ENCODE measurements around the gene DNMBP. TPM values are rescaled to one million over a fixed set of nuclear protein-coding genes. Genes with fewer than 3 reads are reported as not detected.
"Not testable (repeated sequence)": the region's sequence is repeated elsewhere in the genome, so short reads cannot be mapped to it uniquely, and the experiment has no call there.

Gene DNMBP
- total RNA-seq, 2 experiments from 2014 or later = 5.2 to 6.0 TPM

- ATAC-seq (ENCODE audit: low read depth) = no peak
- DNase-seq = no peak
- Mint-ChIP-seq H3K4me1 (peaks cover 3% of the 10 kb centered on the region), H3K36me3 (no peaks in the 10 kb centered on the region), H3K27me3 (no peaks in the 10 kb centered on the region), H3K9me3 (no peaks in the 10 kb centered on the region), H3K4me3 (no peak overlapping the region), H3K27ac (no peak overlapping the region)
- POLR2A ChIA-PET = no interaction called here
Observed at GRCh38 chr10:99841746-99842145, 168.0 kb downstream of the DNMBP start.

DNA sequence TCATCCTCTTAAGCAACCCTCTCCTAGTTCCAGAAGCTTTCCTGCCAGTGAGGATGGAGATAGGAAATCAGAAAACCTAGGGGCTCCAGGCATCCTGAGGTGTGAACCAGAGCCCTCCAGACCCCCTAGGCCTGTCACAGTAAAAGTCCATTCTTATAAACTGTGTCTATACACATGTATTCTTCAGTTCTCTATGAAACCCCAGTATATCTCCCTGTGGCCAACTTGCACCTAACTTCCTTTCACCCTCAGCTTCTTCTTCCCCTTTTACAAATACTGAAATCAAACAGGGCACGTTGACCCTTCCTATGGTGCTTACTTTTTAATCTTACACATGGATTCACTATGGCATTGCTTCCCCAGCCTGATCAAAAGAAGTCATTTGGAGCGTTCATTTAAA is 168.9 kb downstream of the DNMBP start:
- H3K27ac Mint-ChIP-seq; H3K27me3 Mint-ChIP-seq; H3K9me3 Mint-ChIP-seq; H3K36me3 Mint-ChIP-seq; H3K4me1 Mint-ChIP-seq; H3K4me3 Mint-ChIP-seq; POLR2A ChIA-PET; DNase-seq; ATAC-seq (ENCODE audit: low read depth): not testable (repeated sequence)

DNA sequence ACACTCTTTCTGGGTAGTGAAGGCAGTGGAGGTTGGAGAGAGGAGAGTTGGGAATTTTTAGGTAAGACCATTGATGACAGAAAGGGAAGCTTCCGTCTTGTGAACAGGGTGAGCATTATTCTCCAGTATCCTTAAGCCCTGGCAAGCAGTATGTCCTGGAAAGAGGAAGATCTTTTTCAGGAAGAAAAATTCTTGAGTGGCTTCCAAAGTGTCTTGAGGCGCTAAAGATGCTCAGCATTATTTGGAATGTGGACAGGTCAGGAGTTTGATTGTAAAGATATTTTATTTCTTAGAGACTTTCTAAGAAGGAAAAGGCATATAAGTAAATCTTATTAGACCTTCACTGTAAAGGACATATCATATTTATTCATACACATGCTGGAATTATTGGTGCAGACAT is 173.0 kb downstream of the DNMBP start:
- ATAC-seq (ENCODE audit: low read depth) (no peak), DNase-seq (no peak)
- POLR2A ChIA-PET = no interaction called here
- Mint-ChIP-seq H3K9me3 (no peaks in the 10 kb centered on the region), H3K4me3 (no peak overlapping the region), H3K27me3 (no peaks in the 10 kb centered on the region), H3K36me3 (no peaks in the 10 kb centered on the region), H3K4me1 (peaks cover 2% of the 10 kb centered on the region), H3K27ac (no peak overlapping the region)

GRCh38 chr10:99835947-99836346 is 173.8 kb downstream of the DNMBP start:
- ATAC-seq (ENCODE audit: low read depth) = no peak
- Mint-ChIP-seq H3K4me3 (no peak overlapping the region), H3K27ac (no peak overlapping the region), H3K9me3 (no peaks in the 10 kb centered on the region), H3K27me3 (no peaks in the 10 kb centered on the region), H3K36me3 (no peaks in the 10 kb centered on the region), H3K4me1 (peaks cover 2% of the 10 kb centered on the region)
- DNase-seq = no peak
- POLR2A ChIA-PET = no interaction called here

DNA sequence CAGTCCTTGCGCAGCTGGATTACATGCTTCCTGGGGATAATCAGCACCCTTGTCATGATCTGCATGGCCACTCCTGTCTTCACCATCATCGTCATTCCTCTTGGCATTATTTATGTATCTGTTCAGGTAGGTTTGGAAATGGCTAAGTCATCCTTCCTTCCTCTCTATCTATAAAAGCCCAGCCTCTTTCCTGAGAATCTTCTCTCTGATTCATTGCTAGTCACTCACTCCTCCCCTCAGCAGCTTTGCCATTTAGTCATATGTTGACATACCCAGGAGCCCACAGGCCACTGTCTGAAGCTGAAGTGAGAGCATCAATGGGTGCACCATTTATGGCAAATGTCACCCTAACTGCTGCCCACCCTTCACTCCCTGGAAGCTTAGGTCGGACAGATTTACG is 175.3 kb downstream of the DNMBP start:
- no peak for ATAC-seq (ENCODE audit: low read depth)
- DNase-seq = no peak
- peaks cover 1% of the 10 kb centered on the region for H3K9me3 Mint-ChIP-seq
- H3K36me3 Mint-ChIP-seq = no peaks in the 10 kb centered on the region
- no peaks in the 10 kb centered on the region for H3K27me3 Mint-ChIP-seq
- no peak overlapping the region for H3K27ac Mint-ChIP-seq
- POLR2A ChIA-PET = no interaction called here
- H3K4me3 Mint-ChIP-seq = no peak overlapping the region
- H3K4me1 Mint-ChIP-seq = peaks cover 2% of the 10 kb centered on the region

DNA sequence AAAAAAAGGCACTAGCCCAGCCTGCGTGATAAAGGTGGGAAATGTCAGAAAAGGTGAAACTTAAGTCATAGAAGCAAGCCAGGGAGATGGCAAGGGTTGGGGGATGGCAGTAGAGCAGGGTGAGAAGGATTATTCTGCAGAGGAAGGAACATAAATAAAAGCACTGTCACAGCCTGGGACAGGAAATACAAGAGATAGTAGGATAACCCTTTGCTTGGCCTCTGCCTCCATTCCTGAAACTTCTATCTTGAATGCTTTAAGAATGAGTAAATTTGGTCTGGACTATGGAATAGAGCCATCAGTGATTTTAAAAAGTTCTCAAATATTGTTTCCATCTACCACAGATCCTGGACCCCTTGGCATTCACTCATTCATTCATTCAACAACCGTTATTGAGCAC is 177.3 kb downstream of the DNMBP start:
- H3K27me3 Mint-ChIP-seq = no peaks in the 10 kb centered on the region
- no peak for DNase-seq
- no peak overlapping the region for H3K27ac Mint-ChIP-seq
- no peak for ATAC-seq (ENCODE audit: low read depth)
- H3K4me3 Mint-ChIP-seq = no peak overlapping the region
- POLR2A ChIA-PET = no interaction called here
- peaks cover 2% of the 10 kb centered on the region for H3K36me3 Mint-ChIP-seq
- H3K4me1 Mint-ChIP-seq = peaks cover 10% of the 10 kb centered on the region
- H3K9me3 Mint-ChIP-seq = peaks cover 6% of the 10 kb centered on the region

DNA sequence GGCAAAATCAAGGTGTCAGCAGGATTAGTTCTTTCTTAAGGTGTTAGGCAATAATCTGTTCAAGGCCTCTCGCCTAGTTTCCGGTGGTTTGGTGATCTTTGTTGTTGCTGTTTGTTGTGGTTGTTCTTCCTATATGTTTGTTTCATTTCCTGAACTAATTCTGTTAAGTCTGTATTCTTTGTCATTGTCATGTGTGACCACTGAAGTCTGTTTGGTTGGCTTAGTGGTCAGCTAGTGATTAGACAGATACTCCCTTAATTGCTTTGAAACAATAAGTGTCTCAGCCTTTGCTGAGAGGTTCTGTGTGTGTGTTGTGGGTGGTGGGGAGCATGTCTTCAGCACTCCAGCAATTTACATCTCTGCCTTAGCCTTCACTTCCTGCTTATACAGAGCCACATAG is 181.3 kb downstream of the DNMBP start:
- POLR2A ChIA-PET = no interaction called here
- Mint-ChIP-seq H3K9me3 (peaks cover 6% of the 10 kb centered on the region), H3K4me1 (peaks cover 10% of the 10 kb centered on the region), H3K4me3 (no peak overlapping the region), H3K27me3 (peaks cover 2% of the 10 kb centered on the region), H3K27ac (no peak overlapping the region), H3K36me3 (peaks cover 2% of the 10 kb centered on the region)
- ATAC-seq (ENCODE audit: low read depth) (no peak), DNase-seq (no peak)

GRCh38 chr10:99827936-99828335 is 181.8 kb downstream of the DNMBP start:
- Mint-ChIP-seq H3K36me3 (peaks cover 2% of the 10 kb centered on the region), H3K27ac (no peak overlapping the region), H3K9me3 (peaks cover 6% of the 10 kb centered on the region), H3K4me3 (no peak overlapping the region), H3K4me1 (peaks cover 10% of the 10 kb centered on the region), H3K27me3 (peaks cover 2% of the 10 kb centered on the region)
- POLR2A ChIA-PET = no interaction called here
- DNase-seq (no peak), ATAC-seq (ENCODE audit: low read depth) (no peak)

Other genes with a start within 250 kb of the DNMBP start
- 1 to 10 TPM; 2.4 to 2.5 TPM for gene ABCC2, start 227.3 kb downstream of the DNMBP start, total RNA-seq
- not detected for gene CPN1, start 71.9 kb upstream of the DNMBP start, total RNA-seq
- 10 to 100 TPM; 14.9 to 16.2 TPM for gene ERLIN1, start 176.1 kb upstream of the DNMBP start, total RNA-seq
- gene CHUK, start 219.6 kb upstream of the DNMBP start, total RNA-seq = 10 to 100 TPM; 19.5 to 21.9 TPM

Measured in activated naive CD8-positive, alpha-beta T cell treated with anti-CD3 and anti-CD28 coated beads, Interleukin-2, amount 10 ng/mL, durations not matched to agents 7 days and 5 days (primary cell).